ENCODE data around the gene CNTN2.

DNA sequence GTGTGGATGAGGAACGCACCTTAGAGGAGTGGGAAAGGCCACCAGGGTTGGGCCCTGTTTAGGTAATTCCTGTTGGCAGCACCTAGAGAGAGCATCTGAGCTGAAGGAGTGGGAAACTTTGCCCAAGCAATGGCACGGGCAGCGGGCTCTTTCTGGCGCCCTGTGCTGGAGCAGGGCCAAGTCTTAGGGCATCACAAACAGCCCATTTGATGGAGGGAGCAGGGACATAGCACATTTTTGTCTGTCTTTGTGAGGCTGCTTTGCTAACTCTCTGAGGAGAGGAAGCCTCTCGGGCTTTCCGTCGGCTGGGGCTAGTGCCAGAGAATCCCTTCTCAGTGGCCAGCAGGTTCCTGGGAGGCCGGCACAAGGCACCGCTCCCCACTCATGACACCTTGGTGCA is 22.5 kb upstream of the CNTN2 start:
- TF ChIP-seq, protein P1, sequence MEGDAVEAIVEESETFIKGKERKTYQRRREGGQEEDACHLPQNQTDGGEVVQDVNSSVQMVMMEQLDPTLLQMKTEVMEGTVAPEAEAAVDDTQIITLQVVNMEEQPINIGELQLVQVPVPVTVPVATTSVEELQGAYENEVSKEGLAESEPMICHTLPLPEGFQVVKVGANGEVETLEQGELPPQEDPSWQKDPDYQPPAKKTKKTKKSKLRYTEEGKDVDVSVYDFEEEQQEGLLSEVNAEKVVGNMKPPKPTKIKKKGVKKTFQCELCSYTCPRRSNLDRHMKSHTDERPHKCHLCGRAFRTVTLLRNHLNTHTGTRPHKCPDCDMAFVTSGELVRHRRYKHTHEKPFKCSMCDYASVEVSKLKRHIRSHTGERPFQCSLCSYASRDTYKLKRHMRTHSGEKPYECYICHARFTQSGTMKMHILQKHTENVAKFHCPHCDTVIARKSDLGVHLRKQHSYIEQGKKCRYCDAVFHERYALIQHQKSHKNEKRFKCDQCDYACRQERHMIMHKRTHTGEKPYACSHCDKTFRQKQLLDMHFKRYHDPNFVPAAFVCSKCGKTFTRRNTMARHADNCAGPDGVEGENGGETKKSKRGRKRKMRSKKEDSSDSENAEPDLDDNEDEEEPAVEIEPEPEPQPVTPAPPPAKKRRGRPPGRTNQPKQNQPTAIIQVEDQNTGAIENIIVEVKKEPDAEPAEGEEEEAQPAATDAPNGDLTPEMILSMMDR (IDR thresholded peaks at IDR 0.05; ENCODE audit: low read length), result no peak
- TF ChIP-seq EZH2phosphoT487 (IDR thresholded peaks at IDR 0.05; ENCODE audit: low read length), result no peak
- no peak for TF ChIP-seq EZH2 (optimal IDR thresholded peaks at IDR 0.05; ENCODE audit: low read depth, low read length)

Data from MM.1S (cell line).